ENCODE results near the gene LY6G5C. TPM values are rescaled to one million over a fixed set of nuclear protein-coding genes. Genes with fewer than 3 reads are reported as not detected.
A peak's percentile ranks its signal among the peaks of the same experiment; 100 is the strongest.

Gene LY6G5C
- total RNA-seq, 6 experiments from 2014 or later: 2.2 to 2.9 (median 2.8) TPM

GRCh38 chr6:31691564-31692108 lies 10.8 kb upstream of the LY6G5C start:
- Mint-ChIP-seq H3K9me3 (no peaks in the 10 kb centered on the region), H3K27ac (no peak overlapping the region), H3K4me3 (no peak overlapping the region), H3K36me3 (ENCODE audit: low read depth) (no peaks in the 10 kb centered on the region; the same call in 1 of the 2 replicates), H3K27me3 (ENCODE audit: insufficient read depth) (no peaks in the 10 kb centered on the region), H3K4me1 (ENCODE audit: low read depth) (no peaks in the 10 kb centered on the region)
- TF ChIP-seq CTCF (IDR thresholded peaks at IDR 0.05): no peak
- DNase-seq: no peak

- no peak for TF ChIP-seq CTCF (IDR thresholded peaks at IDR 0.05)
- Mint-ChIP-seq H3K27ac (no peak overlapping the region), H3K27me3 (ENCODE audit: insufficient read depth) (no peaks in the 10 kb centered on the region), H3K36me3 (ENCODE audit: low read depth) (peaks cover 4% of the 10 kb centered on the region; the same call in 1 of the 2 replicates), H3K4me3 (no peak overlapping the region), H3K4me1 (ENCODE audit: low read depth) (no peaks in the 10 kb centered on the region), H3K9me3 (no peaks in the 10 kb centered on the region)
- no peak for DNase-seq
These were observed 10.2 kb upstream of the LY6G5C start for GRCh38 chr6:31691078-31691463.

GRCh38 chr6:31690231-31691077 lies 9.6 kb upstream of the LY6G5C start:
- Mint-ChIP-seq H3K27ac (0 out of 2 replicates have a peak overlapping the region, but pooled peaks have one; percentile 8), H3K4me1 (ENCODE audit: low read depth) (no peaks in the 10 kb centered on the region), H3K4me3 (no peak overlapping the region), H3K27me3 (ENCODE audit: insufficient read depth) (no peaks in the 10 kb centered on the region), H3K9me3 (no peaks in the 10 kb centered on the region), H3K36me3 (ENCODE audit: low read depth) (peaks cover 9% of the 10 kb centered on the region; the same call in 1 of the 2 replicates)
- no peak for TF ChIP-seq CTCF (IDR thresholded peaks at IDR 0.05)
- DNase-seq: no peak

- Mint-ChIP-seq H3K27ac (no peak overlapping the region), H3K27me3 (ENCODE audit: insufficient read depth) (no peaks in the 10 kb centered on the region), H3K36me3 (ENCODE audit: low read depth) (peaks cover 9% of the 10 kb centered on the region; the same call in 1 of the 2 replicates), H3K4me1 (ENCODE audit: low read depth) (no peaks in the 10 kb centered on the region), H3K9me3 (no peaks in the 10 kb centered on the region), H3K4me3 (no peak overlapping the region)
- no peak for DNase-seq
- peak; percentile 75 for TF ChIP-seq CTCF (IDR thresholded peaks at IDR 0.05)
These were observed 8.6 kb upstream of the LY6G5C start for GRCh38 chr6:31689249-31690110.

GRCh38 chr6:31687860-31688693 lies 7.2 kb upstream of the LY6G5C start:
- Mint-ChIP-seq H3K9me3 (no peaks in the 10 kb centered on the region), H3K4me1 (ENCODE audit: low read depth) (no peaks in the 10 kb centered on the region), H3K27ac (no peak overlapping the region), H3K4me3 (no peak overlapping the region), H3K27me3 (ENCODE audit: insufficient read depth) (no peaks in the 10 kb centered on the region; the same call in 1 of the 2 replicates), H3K36me3 (ENCODE audit: low read depth) (peaks cover 9% of the 10 kb centered on the region; the same call in 1 of the 2 replicates)
- DNase-seq: no peak
- no peak for TF ChIP-seq CTCF (IDR thresholded peaks at IDR 0.05)
